GM18870 (cell line): Measurements from ENCODE around the gene CHST10.
"Not testable (repeated sequence)": the region's sequence is repeated elsewhere in the genome, so short reads cannot be mapped to it uniquely, and the experiment has no call there.

Experiments used
- ATAC-seq: cut with Tn5 transposase; IDR thresholded peaks from one replicate; pipeline ENCODE4 v1.9.1; 2021; ENCODE audit warnings: moderate library complexity; ENCODE audit not compliant: unreplicated experiment

CHST10 gene

GRCh38 chr2:100416935-100417710, at the start of gene CHST10:
Gene CHST10 (minus strand): TSS chr2:100417668. CDS start chr2:100406675, 10,993 bp downstream.
- peak; percentile 66 for ATAC-seq

DNA sequence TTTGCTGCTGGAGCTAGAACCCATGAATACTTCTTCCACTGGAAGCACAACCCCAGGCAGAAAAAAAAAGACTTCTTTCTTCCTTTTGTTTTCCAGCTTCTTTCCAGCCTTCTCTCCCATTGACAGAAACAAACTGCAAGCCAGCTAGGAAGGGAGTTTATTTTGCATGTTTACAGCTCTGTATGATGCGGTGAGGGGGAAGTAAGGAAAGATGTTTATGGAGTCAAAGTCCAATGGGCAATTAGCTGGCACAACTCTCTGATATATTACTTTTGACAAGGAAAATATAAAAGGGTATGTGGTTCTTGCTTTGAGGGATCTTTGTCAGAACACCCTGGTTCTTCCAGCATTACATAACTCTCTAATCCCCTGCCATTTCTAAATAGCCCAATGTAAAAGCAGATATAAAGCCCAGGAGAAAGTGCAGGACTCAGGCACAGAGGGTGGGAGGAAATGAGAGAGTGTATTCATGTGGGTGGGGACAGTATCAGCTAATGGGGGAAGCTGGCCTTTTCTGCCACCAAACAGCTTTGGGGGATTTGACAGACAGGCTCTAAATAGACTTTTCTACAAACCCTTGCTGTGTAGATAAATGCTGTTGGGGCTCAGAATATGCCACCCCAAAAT, 43.5 kb upstream of the CHST10 start:
- no peak for ATAC-seq

GRCh38 chr2:100456357-100456756, 38.9 kb upstream of the CHST10 start:
- not testable (repeated sequence) for ATAC-seq

- ATAC-seq = no peak
Observed at GRCh38 chr2:100453853-100454252, 36.4 kb upstream of the CHST10 start.

- ATAC-seq = no peak
Observed at GRCh38 chr2:100451734-100452133, 34.3 kb upstream of the CHST10 start.

DNA sequence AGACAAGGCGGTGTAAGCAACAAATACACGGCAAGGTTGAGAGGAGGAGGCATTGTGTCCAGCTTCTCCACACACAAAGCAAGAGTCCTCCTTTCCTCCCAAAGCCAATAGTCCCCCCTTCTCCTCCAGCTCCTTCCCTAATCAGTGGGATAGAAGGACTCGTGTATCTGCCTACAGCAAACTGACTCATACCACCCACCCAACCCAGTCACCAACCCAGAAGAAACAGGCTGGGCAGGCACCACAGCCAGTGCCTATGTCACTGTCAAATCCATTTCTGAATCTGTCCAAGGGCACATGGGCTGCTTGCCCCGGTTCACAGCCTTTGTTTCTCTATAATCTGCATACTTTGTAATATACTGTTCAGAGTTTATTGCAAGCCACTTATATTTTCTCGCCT, 33.6 kb upstream of the CHST10 start:
- ATAC-seq = no peak

DNA sequence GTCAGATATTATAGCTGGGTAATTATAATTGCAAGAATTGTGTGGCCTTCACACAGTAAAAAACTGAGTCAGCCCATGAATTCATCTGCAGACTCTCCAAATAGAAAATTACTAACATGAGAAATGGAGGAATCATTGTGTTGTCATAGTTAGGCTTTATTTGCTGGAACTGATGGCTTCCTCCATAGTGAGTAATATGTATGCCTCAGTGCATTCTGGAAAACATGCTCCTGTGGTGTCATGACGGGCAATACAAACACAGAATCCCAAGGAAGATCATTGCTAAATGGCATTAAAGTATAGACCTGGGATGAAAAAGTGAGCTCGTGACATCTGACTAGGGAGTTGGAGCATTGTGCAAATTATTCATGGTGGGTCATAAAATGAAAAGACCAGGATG, 29.2 kb upstream of the CHST10 start:
- ATAC-seq = no peak

GRCh38 chr2:100437751-100438150, 20.3 kb upstream of the CHST10 start:
- no peak for ATAC-seq

DNA sequence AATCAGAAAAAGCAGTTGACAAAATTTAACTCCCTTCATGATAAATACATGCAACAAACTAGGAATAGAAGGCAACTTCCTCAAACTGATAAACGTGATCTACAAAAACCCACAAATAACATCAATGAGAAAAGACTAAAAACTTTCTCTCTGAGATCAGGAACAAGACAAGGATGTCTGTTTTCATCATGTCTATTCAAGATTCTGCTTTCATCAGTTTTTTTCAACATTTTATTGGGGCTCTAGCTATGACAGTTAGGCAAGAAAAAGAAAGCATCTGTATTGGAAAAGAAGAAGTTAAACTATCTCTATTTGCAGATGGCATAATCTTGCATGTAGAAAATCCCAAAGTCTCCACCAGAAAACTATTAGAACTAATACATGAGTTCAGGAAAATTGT, 12.3 kb upstream of the CHST10 start:
- no peak for ATAC-seq

DNA sequence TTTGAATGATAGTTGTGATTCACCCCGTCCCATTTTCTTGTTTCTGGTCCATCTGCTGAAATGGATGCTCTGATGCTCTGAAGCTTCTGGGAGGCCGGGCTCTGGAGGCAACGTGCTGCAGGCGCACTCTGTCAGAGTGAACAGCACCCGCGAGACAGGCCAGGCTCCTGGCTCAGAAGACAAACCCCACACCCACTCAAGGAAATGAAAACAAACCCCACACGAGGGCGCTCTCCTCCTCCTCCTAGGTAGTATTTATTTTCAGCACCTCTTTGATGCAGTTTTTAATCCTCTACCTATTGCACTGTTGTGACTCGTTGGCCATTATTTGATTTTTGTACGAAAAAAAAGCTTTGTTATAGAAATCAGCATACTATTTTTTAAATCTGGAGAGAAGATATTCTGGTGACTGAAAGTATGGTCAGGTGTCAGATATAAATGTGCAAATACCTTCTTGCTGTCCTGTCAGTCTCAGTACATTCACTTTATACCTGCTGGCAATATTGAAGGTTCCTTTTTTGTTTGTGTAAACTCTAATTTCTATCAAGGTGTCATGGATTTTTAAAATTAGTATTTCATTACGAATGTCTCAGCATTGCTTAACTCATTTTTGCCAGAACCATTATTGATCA, 10.3 kb upstream of the CHST10 start:
- no peak for ATAC-seq

DNA sequence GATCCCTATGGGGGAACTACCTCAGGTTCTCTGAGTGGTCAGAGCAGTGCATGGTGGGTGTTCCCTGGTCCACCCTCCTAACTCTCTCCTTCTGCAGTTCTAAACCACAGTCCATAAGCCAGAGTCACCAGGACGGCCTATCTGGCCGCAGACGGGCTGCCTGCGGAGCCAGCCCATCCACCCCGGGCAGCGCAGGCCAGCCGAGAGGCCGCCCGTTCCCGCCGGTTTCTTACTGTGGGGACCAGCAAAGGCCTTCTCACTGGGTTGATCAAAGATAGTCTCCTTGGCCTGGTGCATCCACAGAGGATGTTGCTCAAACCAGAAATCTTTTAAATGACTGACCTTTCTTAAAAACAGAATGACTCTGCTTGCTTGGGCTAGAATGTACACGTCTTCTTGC, 9.6 kb upstream of the CHST10 start:
- ATAC-seq = no peak

GRCh38 chr2:100426384-100426720, 8.9 kb upstream of the CHST10 start:
- no peak for ATAC-seq

GRCh38 chr2:100425573-100426383, 8.3 kb upstream of the CHST10 start:
- no peak for ATAC-seq

DNA sequence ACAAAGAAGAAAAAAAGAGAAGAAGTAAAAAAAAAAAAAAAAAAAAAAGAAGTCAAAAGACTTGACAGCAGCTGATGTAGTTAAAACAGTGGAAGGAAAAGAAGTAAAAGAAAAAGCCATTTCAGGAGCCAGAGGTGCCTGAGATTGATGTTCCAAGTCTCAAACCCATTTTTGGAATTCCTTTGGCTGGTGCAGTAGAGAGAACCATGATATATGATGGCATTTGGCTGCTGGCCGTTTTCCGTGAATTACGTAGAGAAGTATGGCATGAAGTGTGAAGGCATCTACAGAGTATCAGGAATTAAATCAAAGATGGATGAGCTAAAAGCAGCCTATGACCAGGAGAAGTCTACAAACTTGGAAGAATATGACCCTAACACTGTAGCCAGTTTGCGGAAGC, 7.6 kb upstream of the CHST10 start:
- no peak for ATAC-seq

- no peak for ATAC-seq
Observed at GRCh38 chr2:100424277-100424875, 6.9 kb upstream of the CHST10 start.

DNA sequence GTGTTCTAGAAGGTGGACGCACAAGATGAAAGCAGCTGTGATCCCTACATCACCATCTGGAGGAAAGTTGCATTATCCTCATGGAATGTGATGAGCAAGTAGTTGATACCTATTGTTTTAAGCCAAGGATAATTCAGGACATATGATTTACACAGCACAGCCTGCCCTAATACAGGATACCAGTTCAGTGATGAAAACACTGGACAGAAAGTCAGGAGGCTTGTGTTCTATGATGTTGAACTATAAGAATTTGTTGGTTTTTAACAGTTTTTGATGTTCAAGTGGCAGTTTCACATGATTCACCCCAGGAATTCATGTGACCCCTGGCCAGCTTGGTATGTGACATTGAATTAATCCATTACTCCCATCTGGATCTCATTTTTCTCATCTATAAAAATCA, 6.2 kb upstream of the CHST10 start:
- ATAC-seq = no peak

DNA sequence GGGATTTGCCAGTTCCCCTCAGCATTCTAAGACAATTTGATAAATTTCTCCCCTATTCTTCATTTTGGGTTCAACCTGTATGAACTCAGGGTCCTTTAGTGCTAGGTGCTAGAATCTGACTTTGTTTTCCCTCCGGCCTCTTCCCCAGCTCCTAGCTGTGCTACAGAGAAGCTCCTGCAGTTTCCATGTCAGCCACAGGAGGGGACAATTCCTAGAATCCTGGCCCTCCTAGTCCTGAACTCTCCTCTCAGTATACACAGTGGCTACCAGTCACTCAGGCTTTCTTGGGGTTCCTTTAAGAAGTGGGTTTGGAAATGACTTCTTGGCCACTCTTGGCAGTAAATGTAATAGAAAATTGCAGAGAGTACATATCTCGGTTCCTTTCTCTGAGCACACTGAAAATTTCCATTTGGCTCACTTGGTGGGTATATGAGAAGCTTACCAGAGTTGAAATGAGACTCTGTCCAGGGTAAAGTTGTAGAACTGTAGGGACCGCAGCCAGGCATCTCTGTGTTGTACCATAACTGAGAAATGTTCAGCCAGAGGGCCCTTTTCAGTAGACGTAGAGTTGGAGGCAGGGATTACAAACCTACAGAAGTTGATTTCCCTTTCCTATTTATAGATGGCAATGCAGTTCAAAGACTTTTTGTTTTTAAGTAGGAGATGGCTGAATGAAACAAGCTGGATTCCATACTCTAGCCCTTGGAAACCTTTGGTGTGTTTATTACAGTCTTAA, 5.0 kb upstream of the CHST10 start:
- no peak for ATAC-seq

DNA sequence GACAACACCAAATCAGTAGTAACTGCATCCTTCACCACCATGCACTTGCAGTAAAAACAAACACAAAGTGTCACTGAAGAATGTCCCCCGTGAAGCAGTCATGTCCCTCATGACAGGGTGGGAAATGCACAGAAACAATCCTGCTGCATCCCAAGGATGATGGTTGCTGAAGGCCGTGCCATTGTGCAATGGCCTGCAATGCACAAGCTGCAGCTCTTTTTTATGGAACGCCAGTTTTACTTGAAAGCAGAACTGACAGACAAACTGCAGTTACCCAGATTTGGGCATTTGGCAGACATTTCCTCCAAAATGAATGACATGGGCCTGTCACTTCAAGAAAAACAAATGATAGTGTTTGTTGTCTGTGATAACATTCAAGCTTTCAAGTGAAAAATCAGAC, 2.4 kb upstream of the CHST10 start:
- no peak for ATAC-seq

DNA sequence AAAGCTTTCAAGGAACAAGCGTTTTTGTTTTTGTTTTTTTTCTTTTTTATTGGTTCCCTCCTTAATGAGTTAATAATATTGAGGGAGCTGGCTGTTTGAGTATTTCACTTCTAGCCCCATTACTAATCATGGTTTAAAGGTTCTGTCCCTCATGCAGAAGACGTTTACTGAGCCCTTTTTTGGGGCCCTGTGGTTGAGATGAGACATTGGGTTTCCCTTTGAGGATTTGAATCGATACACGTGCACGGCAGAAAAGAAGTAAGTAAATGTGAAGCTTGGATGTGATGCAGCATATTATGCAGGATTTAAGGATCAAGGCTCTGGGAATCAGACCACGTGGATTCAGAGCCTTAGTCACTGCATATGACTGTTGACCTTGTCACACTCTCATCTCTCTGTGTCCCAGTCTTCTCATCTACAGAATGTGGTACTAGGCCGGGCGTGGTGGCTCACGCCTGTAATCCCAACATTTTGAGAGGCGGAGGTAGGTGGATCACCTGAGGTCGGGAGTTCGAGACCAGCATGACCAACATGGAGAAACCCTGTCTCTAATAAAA, 1.0 kb upstream of the CHST10 start:
- no peak for ATAC-seq

- ATAC-seq = no peak
Observed at GRCh38 chr2:100417711-100418124, 250 bp upstream of the CHST10 start.
